ENCODE data around the gene CNTNAP2. TPM values are rescaled to one million over a fixed set of nuclear protein-coding genes. Genes with fewer than 3 reads are reported as not detected.

Gene CNTNAP2
- total and polyA plus RNA-seq, 9 of the 15 experiments (the other 6 are each of a cell fraction or from before 2014, with no cell fraction given) = 0.04 to 0.62 (median 0.09) TPM; not detected in 4

DNA sequence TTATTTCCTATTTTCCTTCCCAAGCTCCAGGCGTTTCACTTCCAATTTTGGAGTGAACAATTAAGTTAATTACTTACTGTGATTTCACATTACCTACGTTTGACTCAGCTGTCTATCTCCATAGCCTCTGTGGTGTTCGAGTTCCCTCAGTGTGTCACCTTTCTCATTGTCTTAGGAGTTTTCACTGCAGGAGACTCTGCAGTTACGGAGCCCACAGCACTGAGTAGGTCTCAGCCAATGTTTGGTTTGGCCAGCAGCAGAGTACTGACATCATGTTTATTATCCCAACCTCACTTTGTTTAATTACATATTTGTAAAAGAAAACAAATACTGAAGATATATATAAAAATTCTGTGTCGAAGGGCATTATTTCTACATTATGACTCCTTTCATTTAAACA is 1123.9 kb downstream of the CNTNAP2 start:
- FAIRE-seq = no peak
- CTCF ChIA-PET (ENCODE audit: low intra/inter-chr PET ratio) = no interaction called here
- no TSS peak for BruUV-seq (replicated peaks)
- TF ChIP-seq STAT6 (CRISPR knock-in tag; IDR thresholded peaks at IDR 0.05) = no peak
- TF ChIP-seq ZNF263 (CRISPR knock-in tag; IDR thresholded peaks at IDR 0.05; ENCODE audit: borderline replicate concordance) = no peak
- no peak for TF ChIP-seq CLOCK (CRISPR knock-in tag; IDR thresholded peaks at IDR 0.05; ENCODE audit: borderline replicate concordance)
- no peak for TF ChIP-seq ZNF695 (CRISPR knock-in tag; IDR thresholded peaks at IDR 0.05)
- TF ChIP-seq STAT5B (CRISPR knock-in tag; IDR thresholded peaks at IDR 0.05) = no peak
- TF ChIP-seq NR4A1 (CRISPR knock-in tag; IDR thresholded peaks at IDR 0.05) = no peak
- TF ChIP-seq NR4A1 (tag; IDR thresholded peaks at IDR 0.05) = no peak
- TF ChIP-seq RBM39 (optimal IDR thresholded peaks at IDR 0.05; ENCODE audit: low read depth, low read length) = no peak
- TF ChIP-seq RAD51 (IDR thresholded peaks at IDR 0.05; ENCODE audit: borderline replicate concordance, low read depth) = no peak
- TF ChIP-seq SMC3 (conservative IDR thresholded peaks at IDR 0.05; ENCODE audit: insufficient read depth, low read depth, low read length) = no peak
- no peak for TF ChIP-seq E2F5 (CRISPR knock-in tag; IDR thresholded peaks at IDR 0.05)
- TF ChIP-seq SAP30 (IDR thresholded peaks at IDR 0.05; ENCODE audit: borderline replicate concordance, insufficient read depth, low read depth, low read length, poor library complexity, severe bottlenecking) = no peak
- TF ChIP-seq U2AF1 (optimal IDR thresholded peaks at IDR 0.05; ENCODE audit: low read depth, low read length) = no peak
- TF ChIP-seq ETS2 (tag; IDR thresholded peaks at IDR 0.05; ENCODE audit: borderline replicate concordance, poor library complexity, severe bottlenecking) = no peak
- TF ChIP-seq NFIC (IDR thresholded peaks at IDR 0.05) = no peak
- no peak for TF ChIP-seq KLF6 (CRISPR knock-in tag; IDR thresholded peaks at IDR 0.05; ENCODE audit: borderline replicate concordance)

More for the DNA sequence above, 1123.9 kb downstream of the CNTNAP2 start:
- Histone ChIP-seq H3K9ac (ENCODE audit: insufficient read depth in 1 of 2, low read depth in 2 of 2, low read length in 2 of 2) (no peak overlapping the region), H3K27me3 (ENCODE audit: control insufficient read depth in 2 of 2, insufficient read depth in 2 of 2, low read length in 2 of 2) (no peaks in the 10 kb centered on the region), H3K36me3 (ENCODE audit: control insufficient read depth, insufficient read depth, low read length) (no peaks in the 10 kb centered on the region), H3K79me2 (ENCODE audit: control insufficient read depth, insufficient read depth, low read length) (no peaks in the 10 kb centered on the region), H3K9me1 (ENCODE audit: control insufficient read depth, insufficient read depth, low read length) (no peaks in the 10 kb centered on the region), H2AFZ (ENCODE audit: low read depth, low read length) (no peak overlapping the region), H3K4me1 (replicated peaks in 1 of 2; ENCODE audit: control insufficient read depth in 2 of 2, insufficient read depth in 2 of 2, low read length in 2 of 2) (no peaks in the 10 kb centered on the region), H4K20me1 (replicated peaks; ENCODE audit: control insufficient read depth, insufficient read depth, low read length) (no peaks in the 10 kb centered on the region), H3K4me3 (no peak overlapping the region), H3K9me3 (replicated peaks; ENCODE audit: control insufficient read depth, insufficient read depth, low read depth, low read length) (peaks cover 4% of the 10 kb centered on the region; the same call in 1 of the 2 replicates), H3K27ac (ENCODE audit: extremely low read depth, low read depth, low read length) (no peak overlapping the region), H3K4me2 (ENCODE audit: insufficient read depth, low read length) (no peak overlapping the region)
- intact Hi-C loops (cut with micrococcal nuclease) (loop anchor here (10.0 kb wide), 2 partner anchors 844 to 1004 kb away; no protein-coding TSS in a partner anchor), in situ Hi-C loops (cut with MboI) (no loop called here)
- under 1% methylated on average over 5 of the region's 5 CpGs for WGBS (ENCODE audit: insufficient coverage, low coverage, missing lambda C conversion rate)
- ATAC-seq = no peak
- no peak for DNase-seq (ENCODE audit: extremely low read depth in 1 of 4, low spot score in 3 of 4)
- POLR2A ChIA-PET = no interaction called here
